CD8-positive, alpha-beta memory T cell (primary cell): Measurements from ENCODE around the gene FBF1. TPM values are rescaled to one million over a fixed set of nuclear protein-coding genes. Genes with fewer than 3 reads are reported as not detected.

Source experiments
- CTCF ChIA-PET: fragments of 350-600 bp; sonication (Branson Sonifier 250); formaldehyde crosslinking; loops from one replicate; lab custom pipeline; 2021; ENCODE audit warnings: antibody characterized with exemption; lab: Charles Lee
- POLR2A ChIA-PET: fragments of 350-600 bp; sonication (Branson Sonifier 250); formaldehyde crosslinking; loops from one replicate; lab custom pipeline; 2021; ENCODE audit warnings: antibody characterized with exemption; lab: Charles Lee
- DNase-seq, 5 donors: peaks; one replicate each; pipeline versions ENCODE4 v3.0.0 to v3.0.0-alpha.2; 2020 to 2022; ENCODE audit warnings: mixed read lengths in 1 of 5
- H3K27ac ChIP-seq: one replicate; pipeline ENCODE4 v1.7.0; 2013; ENCODE audit warnings: low read depth, mild to moderate bottlenecking, low read length, moderate library complexity
- H3K27me3 ChIP-seq: 2 replicates; pipeline ENCODE4 v1.7.0; 2013; ENCODE audit warnings: low read length, mild to moderate bottlenecking; ENCODE audit not compliant: insufficient read depth, poor library complexity, severe bottlenecking
- H3K36me3 ChIP-seq: 2 replicates; pipeline ENCODE4 v1.7.0; 2013; ENCODE audit warnings: mild to moderate bottlenecking, low read length, moderate library complexity; ENCODE audit not compliant: insufficient read depth
- H3K4me1 ChIP-seq: 2 replicates; pipeline ENCODE4 v1.7.0; 2013; ENCODE audit warnings: mild to moderate bottlenecking, low read length, moderate library complexity; ENCODE audit not compliant: insufficient read depth
- H3K4me3 ChIP-seq: 2 replicates; pipeline ENCODE4 v1.7.0; 2013; ENCODE audit warnings: mild to moderate bottlenecking, low read length
- H3K9me3 ChIP-seq: 2 replicates; pipeline ENCODE4 v1.7.0; 2013; ENCODE audit warnings: mild to moderate bottlenecking, low read length
- H3K27ac Mint-ChIP-seq, 8 donors: one replicate each; pipeline ENCODE4 v1.8.0; 2020 to 2021; ENCODE audit warnings: mixed read lengths in 8 of 8, mild to moderate bottlenecking in 6 of 8, inconsistent platforms in 3 of 8, moderate library complexity in 3 of 8
- H3K27me3 Mint-ChIP-seq, 2 donors: one replicate each; pipeline ENCODE4 v1.8.0; 2020 to 2021; ENCODE audit warnings: mixed read lengths in 2 of 2, mild to moderate bottlenecking in 1 of 2, moderate library complexity in 1 of 2
- H3K36me3 Mint-ChIP-seq, 3 donors: one replicate each; pipeline ENCODE4 v1.8.0; 2020 to 2021; ENCODE audit warnings: mixed read lengths in 3 of 3, inconsistent platforms in 1 of 3, mild to moderate bottlenecking in 1 of 3
- H3K4me1 Mint-ChIP-seq, 3 donors: one replicate each; pipeline ENCODE4 v1.8.0; 2020 to 2021; ENCODE audit warnings: mixed read lengths in 3 of 3, inconsistent platforms in 1 of 3, mild to moderate bottlenecking in 1 of 3
- H3K4me3 Mint-ChIP-seq, 7 donors: one replicate each; pipeline ENCODE4 v1.8.0; 2020 to 2021; ENCODE audit warnings: mixed read lengths in 7 of 7, mild to moderate bottlenecking in 6 of 7, moderate library complexity in 4 of 7, inconsistent platforms in 2 of 7
- H3K9me3 Mint-ChIP-seq, 5 donors: one replicate each; pipeline ENCODE4 v1.8.0; 2020 to 2022; ENCODE audit warnings: mixed read lengths in 5 of 5, mild to moderate bottlenecking in 3 of 5, moderate library complexity in 2 of 5, inconsistent platforms in 1 of 5
- polyA plus RNA-seq: library from polyadenylated mRNA; unstranded; fragments of 300-500 nt; fragmentation: Illumina TruSeq; gene quantifications from one replicate; pipeline ENCODE4 v1.2.3, GENCODE V29; 2021
- total RNA-seq, 2 experiments: library from RNA; stranded (reverse); gene quantifications; one replicate each; pipeline ENCODE4 v1.2.3, GENCODE V29; 2021

Gene FBF1
- total and polyA plus RNA-seq, 3 experiments from 2014 or later, result 5.7 to 23.8 (median 22.6) TPM

DNA sequence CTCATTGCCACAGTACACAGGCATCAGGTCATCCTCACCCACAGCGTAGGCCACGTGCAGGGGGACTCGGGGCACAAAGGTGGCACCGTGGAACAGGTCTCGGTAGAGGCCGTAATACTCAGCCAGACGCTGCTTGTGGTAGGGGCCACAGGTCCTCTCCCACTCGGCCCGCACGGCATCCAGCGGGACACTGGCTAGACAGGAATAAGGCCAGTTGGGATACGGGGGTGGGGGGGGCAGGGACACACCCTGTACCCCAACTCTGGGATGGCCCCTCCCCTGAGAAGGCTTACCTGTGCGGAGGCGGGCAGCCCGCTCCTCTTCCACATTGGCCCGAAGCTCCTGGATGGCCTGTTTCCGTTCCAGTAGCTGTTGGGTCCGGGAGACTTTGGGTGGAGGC is 39.1 kb downstream of the FBF1 start:
- peak overlapping the region in 2 of 8 donors; percentile 27 to 42 for H3K27ac Mint-ChIP-seq
- no peaks in the 10 kb centered on the region for H3K9me3 ChIP-seq
- ChIA-PET CTCF (interaction anchor here (1.6 to 6.2 kb wide), 3 partner anchors 25 to 54 kb away, joined by 3 to 51 read pairs (median 27); no protein-coding TSS in a partner anchor), POLR2A (no interaction called here)
- DNase-seq, result no peak
- peak overlapping the region in 2 of 7 donors; percentile 42 to 61 for H3K4me3 Mint-ChIP-seq
- H3K9me3 Mint-ChIP-seq, result no peaks in the 10 kb centered on the region
- H3K4me3 ChIP-seq, result no peak overlapping the region
- peaks cover 13% of the 10 kb centered on the region for H3K4me1 ChIP-seq
- H3K27me3 ChIP-seq, result no peaks in the 10 kb centered on the region
- peaks cover 0 to 53% (median 2%) of the 10 kb centered on the region in 3 donors for H3K36me3 Mint-ChIP-seq
- H3K36me3 ChIP-seq, result peaks cover 12% of the 10 kb centered on the region
- no peak overlapping the region for H3K27ac ChIP-seq
- H3K4me1 Mint-ChIP-seq, result peaks cover 9 to 22% (median 12%) of the 10 kb centered on the region in 3 donors
- no peaks in the 10 kb centered on the region for H3K27me3 Mint-ChIP-seq

DNA sequence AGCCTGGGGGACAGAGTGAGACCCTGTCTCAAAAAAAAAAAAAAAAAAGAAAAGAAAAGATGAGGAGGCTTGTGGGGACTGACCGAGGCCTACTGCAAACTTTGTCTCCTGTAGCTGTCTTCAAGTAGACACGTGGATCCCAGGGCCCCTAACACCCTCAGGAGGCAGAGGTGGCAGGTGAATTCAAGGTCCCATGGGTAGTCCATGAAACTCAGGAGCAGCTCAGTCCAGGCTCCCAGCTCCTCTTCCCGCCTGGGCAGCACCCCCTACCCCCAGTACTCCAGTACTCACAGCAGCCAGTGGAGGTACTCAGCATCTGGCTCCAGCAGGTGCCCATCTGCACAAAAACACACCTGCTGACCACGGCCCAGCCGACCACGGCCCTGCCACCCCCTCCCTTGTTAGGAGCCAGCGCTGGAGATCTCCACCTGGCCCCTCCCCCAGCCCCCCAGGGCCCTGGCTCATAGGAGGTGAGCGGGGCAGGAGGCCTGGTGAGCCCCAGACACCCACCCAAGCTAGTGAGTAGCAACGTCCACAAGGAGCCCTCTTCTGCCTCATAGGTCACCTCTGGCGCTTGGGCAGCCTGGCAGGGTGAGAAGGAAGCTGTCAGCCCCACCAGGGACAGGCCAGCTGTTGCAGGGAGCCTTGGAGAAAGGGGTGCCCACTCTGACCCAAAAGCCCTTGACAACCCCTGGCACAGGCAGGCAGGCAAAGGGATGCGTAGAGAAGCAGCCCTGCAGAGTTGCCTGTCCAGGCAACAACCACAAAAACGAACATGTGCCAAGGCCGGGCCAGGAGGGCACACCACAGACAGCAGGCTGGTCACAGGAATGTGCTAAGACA is 39.9 kb downstream of the FBF1 start:
- H3K27me3 ChIP-seq, result no peaks in the 10 kb centered on the region
- H3K36me3 ChIP-seq, result peaks cover 12% of the 10 kb centered on the region

DNA sequence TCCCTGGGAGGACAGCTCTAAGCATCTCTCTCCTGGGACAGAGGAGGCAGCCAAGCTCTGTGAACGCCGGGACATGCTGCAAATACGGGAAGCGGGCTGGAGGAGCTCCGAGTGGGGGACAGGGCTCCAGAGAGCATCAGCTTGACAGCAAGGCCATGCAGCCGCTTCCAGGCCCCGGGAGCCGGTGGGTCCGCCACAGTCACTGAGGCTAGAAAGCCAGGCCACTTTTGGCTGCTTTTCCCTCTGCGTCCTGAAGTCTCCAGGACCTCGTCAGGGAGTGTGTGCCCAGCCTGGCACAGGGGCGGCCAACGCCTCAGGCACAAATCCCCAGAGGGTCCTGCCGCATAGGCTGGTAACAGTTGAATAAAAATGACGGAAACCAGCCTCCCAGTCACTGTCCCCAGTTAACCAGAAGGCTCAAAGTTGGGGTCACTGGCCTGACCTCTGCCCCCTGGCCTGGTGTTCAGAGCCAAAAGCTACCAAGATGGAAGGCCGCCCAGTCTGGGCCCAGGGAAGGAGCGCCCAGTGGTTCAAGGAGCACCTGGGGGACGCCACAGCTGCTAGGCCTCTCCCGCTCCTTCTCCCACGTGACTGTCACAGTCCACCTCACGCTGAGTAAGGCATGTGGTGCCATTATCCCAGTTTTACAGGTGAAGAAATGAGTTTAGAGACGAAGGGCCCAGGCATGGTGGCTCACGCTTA is 40.9 kb downstream of the FBF1 start:
- H3K9me3 ChIP-seq, result no peaks in the 10 kb centered on the region
- H3K27me3 Mint-ChIP-seq, result no peaks in the 10 kb centered on the region
- peak overlapping the region in 1 of 7 donors; percentile 10 for H3K4me3 Mint-ChIP-seq
- no peak overlapping the region for H3K4me3 ChIP-seq
- CTCF ChIA-PET, result interaction anchor here (0.9 to 6.2 kb wide), 2 partner anchors 27 to 38 kb away, joined by 4 to 51 read pairs; no protein-coding TSS in a partner anchor
- peaks cover 0 to 56% (median 2%) of the 10 kb centered on the region in 3 donors for H3K36me3 Mint-ChIP-seq
- H3K27me3 ChIP-seq, result no peaks in the 10 kb centered on the region
- H3K4me1 ChIP-seq, result peaks cover 17% of the 10 kb centered on the region
- H3K27ac Mint-ChIP-seq, result peak overlapping the region in 1 of 8 donors; percentile 29
- H3K4me1 Mint-ChIP-seq, result peaks cover 20 to 24% (median 23%) of the 10 kb centered on the region in 3 donors
- no peak for DNase-seq
- POLR2A ChIA-PET, result interaction anchor here (0.6 to 1.0 kb wide), 2 partner anchors 44 to 88 kb away, joined by 3 to 4 read pairs; no protein-coding TSS in a partner anchor
- H3K27ac ChIP-seq, result no peak overlapping the region
- H3K36me3 ChIP-seq, result peaks cover 12% of the 10 kb centered on the region
- H3K9me3 Mint-ChIP-seq, result no peaks in the 10 kb centered on the region

More for the DNA sequence above, 39.9 kb downstream of the FBF1 start:
- no peak overlapping the region for H3K27ac Mint-ChIP-seq
- no peak overlapping the region for H3K27ac ChIP-seq
- H3K4me3 ChIP-seq, result no peak overlapping the region
- H3K4me3 Mint-ChIP-seq, result peak overlapping the region in 2 of 7 donors; percentile 42 to 61
- H3K9me3 ChIP-seq, result no peaks in the 10 kb centered on the region
- H3K36me3 Mint-ChIP-seq, result peaks cover 0 to 53% (median 2%) of the 10 kb centered on the region in 3 donors
- no peak for DNase-seq
- ChIA-PET CTCF (interaction anchor here (0.9 to 6.2 kb wide), 2 partner anchors 28 to 39 kb away, joined by 4 to 51 read pairs; no protein-coding TSS in a partner anchor), POLR2A (interaction anchor here (1.0 kb wide), 1 partner anchor 45 kb away, joined by 4 read pairs; no protein-coding TSS in a partner anchor)
- H3K27me3 Mint-ChIP-seq, result no peaks in the 10 kb centered on the region
- peaks cover 10 to 18% (median 13%) of the 10 kb centered on the region in 3 donors for H3K4me1 Mint-ChIP-seq
- no peaks in the 10 kb centered on the region for H3K9me3 Mint-ChIP-seq
- H3K4me1 ChIP-seq, result peaks cover 10% of the 10 kb centered on the region

DNA sequence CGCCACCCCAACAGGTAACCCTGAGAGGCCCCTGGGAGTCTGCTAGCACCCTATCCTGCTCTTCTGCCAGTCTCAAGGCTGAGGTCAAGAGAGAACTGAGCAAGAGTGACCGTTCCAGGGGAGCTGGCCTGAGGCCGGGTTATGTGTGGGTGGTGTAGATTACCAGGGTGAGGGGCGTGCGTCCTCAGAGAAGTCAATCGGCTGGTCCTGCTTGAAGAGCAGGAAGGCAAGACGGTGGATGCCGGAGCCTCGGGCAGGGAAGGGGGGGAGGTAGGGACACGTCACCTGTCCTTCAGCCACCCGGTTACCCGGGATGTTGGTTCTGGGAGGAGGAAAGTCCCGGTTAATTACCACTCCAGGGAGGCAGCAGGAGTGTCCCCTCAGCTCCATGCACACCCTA is 41.5 kb downstream of the FBF1 start:
- POLR2A ChIA-PET, result interaction anchor here (0.6 kb wide), 1 partner anchor 89 kb away, joined by 3 read pairs; no protein-coding TSS in a partner anchor

DNA sequence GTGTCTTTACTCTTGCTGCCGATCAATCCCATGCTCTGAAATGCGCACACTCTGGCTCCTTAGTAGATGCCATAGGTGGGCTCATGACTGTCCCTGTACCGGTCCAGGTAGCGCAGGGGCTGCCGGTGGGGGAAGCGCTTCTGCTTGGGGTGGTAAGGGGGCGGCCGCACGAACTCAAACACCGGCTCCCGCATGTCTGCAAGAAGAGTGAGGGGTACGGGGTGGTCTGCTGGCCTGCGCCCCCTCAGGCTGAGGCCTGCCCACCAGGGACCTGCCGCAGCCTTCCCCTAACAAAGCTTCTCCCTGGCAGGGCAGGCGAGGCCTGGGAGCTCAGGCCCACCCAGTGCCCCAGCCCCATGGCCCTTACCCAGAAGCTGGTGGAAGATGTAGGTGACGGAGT is 42.1 kb downstream of the FBF1 start:
- no peaks in the 10 kb centered on the region for H3K9me3 ChIP-seq
- peak overlapping the region in 2 of 8 donors; percentile 27 to 91 for H3K27ac Mint-ChIP-seq
- no peak overlapping the region for H3K27ac ChIP-seq
- peaks cover 24 to 28% (median 24%) of the 10 kb centered on the region in 3 donors for H3K4me1 Mint-ChIP-seq
- no peaks in the 10 kb centered on the region for H3K9me3 Mint-ChIP-seq
- CTCF ChIA-PET, result interaction anchor here (3.7 to 6.2 kb wide), 3 partner anchors 26 to 44 kb away, joined by 30 to 51 read pairs (median 42); partner anchors contain the start of gene WBP2
- peak overlapping the region in 1 of 7 donors; percentile 67 for H3K4me3 Mint-ChIP-seq
- peaks cover 0 to 53% (median 2%) of the 10 kb centered on the region in 3 donors for H3K36me3 Mint-ChIP-seq
- no peaks in the 10 kb centered on the region for H3K27me3 Mint-ChIP-seq
- peaks cover 12% of the 10 kb centered on the region for H3K36me3 ChIP-seq
- H3K27me3 ChIP-seq, result no peaks in the 10 kb centered on the region
- no peak for DNase-seq
- no peak overlapping the region for H3K4me3 ChIP-seq
- POLR2A ChIA-PET, result no interaction called here
- H3K4me1 ChIP-seq, result peaks cover 20% of the 10 kb centered on the region

More for the DNA sequence above, 41.5 kb downstream of the FBF1 start:
- H3K9me3 ChIP-seq, result no peaks in the 10 kb centered on the region
- no peaks in the 10 kb centered on the region for H3K27me3 Mint-ChIP-seq
- H3K36me3 Mint-ChIP-seq, result peaks cover 0 to 54% (median 2%) of the 10 kb centered on the region in 3 donors
- H3K4me1 Mint-ChIP-seq, result peaks cover 21 to 27% (median 23%) of the 10 kb centered on the region in 3 donors
- H3K27ac ChIP-seq, result no peak overlapping the region
- peaks cover 23% of the 10 kb centered on the region for H3K4me1 ChIP-seq
- no peaks in the 10 kb centered on the region for H3K27me3 ChIP-seq
- no peaks in the 10 kb centered on the region for H3K9me3 Mint-ChIP-seq
- H3K4me3 Mint-ChIP-seq, result peak overlapping the region in 2 of 7 donors; percentile 51 to 67
- H3K4me3 ChIP-seq, result no peak overlapping the region
- DNase-seq, result no peak
- CTCF ChIA-PET, result interaction anchor here (6.2 kb wide), 1 partner anchor 26 kb away, joined by 51 read pairs; no protein-coding TSS in a partner anchor
- peaks cover 12% of the 10 kb centered on the region for H3K36me3 ChIP-seq
- H3K27ac Mint-ChIP-seq, result peak overlapping the region in 1 of 8 donors; percentile 27

DNA sequence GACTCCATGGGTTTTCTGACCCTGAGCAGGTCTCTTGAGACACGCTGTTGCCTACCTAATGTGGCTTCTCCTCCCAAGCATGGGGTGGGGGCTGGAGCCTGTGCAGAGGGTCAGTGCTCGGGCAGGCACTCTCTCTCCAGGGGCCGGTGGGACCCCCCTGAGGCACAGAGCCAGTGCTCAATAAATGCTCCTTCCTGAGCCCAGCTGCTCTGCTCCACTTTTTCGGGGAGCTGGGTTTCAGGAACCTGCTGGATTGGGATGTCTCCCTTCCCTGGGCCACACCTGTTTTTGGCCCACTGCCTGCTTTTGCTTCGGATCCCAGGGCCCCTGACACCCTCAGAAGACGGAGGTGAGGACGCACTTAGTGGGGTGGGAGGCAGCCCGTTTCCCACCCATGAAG is 42.8 kb downstream of the FBF1 start:
- ChIA-PET POLR2A (interaction anchor here (0.5 to 4.0 kb wide), 3 partner anchors 12 to 42 kb away, joined by 3 to 42 read pairs (median 3); partner anchors contain the start of gene WBP2), CTCF (interaction anchor here (1.0 to 6.2 kb wide), 5 partner anchors 25 to 107 kb away, joined by 3 to 51 read pairs (median 30); partner anchors contain the start of gene WBP2)
- Mint-ChIP-seq H3K4me3 (peak overlapping the region; percentile 69 to 90 (median 77)), H3K4me1 (peaks cover 25 to 31% (median 26%) of the 10 kb centered on the region in 3 donors), H3K9me3 (no peaks in the 10 kb centered on the region), H3K36me3 (peaks cover 0 to 50% (median 2%) of the 10 kb centered on the region in 3 donors), H3K27ac (peak overlapping the region in 6 of 8 donors; percentile 63 to 83 (median 74)), H3K27me3 (no peaks in the 10 kb centered on the region)
- peaks cover 12% of the 10 kb centered on the region for H3K36me3 ChIP-seq
- no peak overlapping the region for H3K27ac ChIP-seq
- DNase-seq, result no peak
- no peak overlapping the region for H3K4me3 ChIP-seq
- H3K27me3 ChIP-seq, result no peaks in the 10 kb centered on the region
- no peaks in the 10 kb centered on the region for H3K9me3 ChIP-seq
- H3K4me1 ChIP-seq, result peaks cover 18% of the 10 kb centered on the region
